Measurements from ENCODE around the gene SCARF2. TPM values are rescaled to one million over a fixed set of nuclear protein-coding genes. Genes with fewer than 3 reads are reported as not detected.

SCARF2 gene
- total RNA-seq, 1 experiment from 2014 or later = 26.3 TPM

DNA sequence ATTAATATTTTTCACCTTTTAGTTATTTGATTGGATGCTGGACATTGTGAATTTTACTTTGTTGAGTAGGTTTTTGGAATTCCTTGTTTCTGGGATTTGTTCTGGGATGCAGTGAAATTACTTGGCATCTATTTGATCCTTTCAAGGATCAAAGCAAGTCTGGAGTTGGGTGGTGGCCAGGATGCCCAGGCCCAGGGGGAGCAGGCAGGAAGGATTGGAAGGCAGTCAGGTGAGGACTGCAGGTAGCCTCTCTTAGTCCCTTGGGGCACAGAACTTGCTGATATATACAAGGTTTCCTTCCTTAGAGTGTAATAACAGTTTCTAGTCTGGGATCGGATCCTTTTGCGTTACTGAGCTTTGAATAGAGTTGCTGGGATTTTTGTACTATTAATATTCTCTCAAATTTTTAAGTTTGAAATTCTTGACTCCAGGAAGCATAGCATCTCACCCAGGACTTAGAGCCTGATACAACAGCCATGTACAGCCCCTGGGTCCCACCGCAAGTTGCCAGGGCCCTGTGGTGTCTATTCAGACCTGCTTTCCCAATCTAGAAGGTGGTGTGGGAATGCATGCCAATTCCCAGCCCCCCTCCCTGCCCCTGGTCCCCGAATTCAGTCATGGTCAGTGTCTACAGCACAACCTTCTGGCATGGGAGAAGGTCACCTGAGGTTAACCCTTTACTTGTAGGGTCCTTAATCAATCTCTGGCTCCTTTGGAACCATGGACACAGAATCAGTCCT is 37.6 kb downstream of the SCARF2 start (continued):
- TF ChIP-seq NFE2L1 (CRISPR knock-in tag; IDR thresholded peaks at IDR 0.05) (no peak), ELF4 (CRISPR knock-in tag; IDR thresholded peaks at IDR 0.05; ENCODE audit: low read depth) (no peak), CREM (CRISPR knock-in tag; IDR thresholded peaks at IDR 0.05) (no peak), AFF4 (CRISPR knock-in tag; IDR thresholded peaks at IDR 0.05; ENCODE audit: borderline replicate concordance) (no peak), ESRRA (CRISPR knock-in tag; IDR thresholded peaks at IDR 0.05; ENCODE audit: borderline replicate concordance) (no peak), ATF3 (CRISPR knock-in tag; conservative IDR thresholded peaks at IDR 0.05) (no peak), ZNF423 (CRISPR knock-in tag; IDR thresholded peaks at IDR 0.05) (no peak)
- TF ChIP-seq, protein P1, sequence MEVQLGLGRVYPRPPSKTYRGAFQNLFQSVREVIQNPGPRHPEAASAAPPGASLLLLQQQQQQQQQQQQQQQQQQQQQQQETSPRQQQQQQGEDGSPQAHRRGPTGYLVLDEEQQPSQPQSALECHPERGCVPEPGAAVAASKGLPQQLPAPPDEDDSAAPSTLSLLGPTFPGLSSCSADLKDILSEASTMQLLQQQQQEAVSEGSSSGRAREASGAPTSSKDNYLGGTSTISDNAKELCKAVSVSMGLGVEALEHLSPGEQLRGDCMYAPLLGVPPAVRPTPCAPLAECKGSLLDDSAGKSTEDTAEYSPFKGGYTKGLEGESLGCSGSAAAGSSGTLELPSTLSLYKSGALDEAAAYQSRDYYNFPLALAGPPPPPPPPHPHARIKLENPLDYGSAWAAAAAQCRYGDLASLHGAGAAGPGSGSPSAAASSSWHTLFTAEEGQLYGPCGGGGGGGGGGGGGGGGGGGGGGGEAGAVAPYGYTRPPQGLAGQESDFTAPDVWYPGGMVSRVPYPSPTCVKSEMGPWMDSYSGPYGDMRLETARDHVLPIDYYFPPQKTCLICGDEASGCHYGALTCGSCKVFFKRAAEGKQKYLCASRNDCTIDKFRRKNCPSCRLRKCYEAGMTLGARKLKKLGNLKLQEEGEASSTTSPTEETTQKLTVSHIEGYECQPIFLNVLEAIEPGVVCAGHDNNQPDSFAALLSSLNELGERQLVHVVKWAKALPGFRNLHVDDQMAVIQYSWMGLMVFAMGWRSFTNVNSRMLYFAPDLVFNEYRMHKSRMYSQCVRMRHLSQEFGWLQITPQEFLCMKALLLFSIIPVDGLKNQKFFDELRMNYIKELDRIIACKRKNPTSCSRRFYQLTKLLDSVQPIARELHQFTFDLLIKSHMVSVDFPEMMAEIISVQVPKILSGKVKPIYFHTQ (CRISPR knock-in tag; IDR thresholded peaks at IDR 0.05) = no peak
- TF ChIP-seq, protein P2, sequence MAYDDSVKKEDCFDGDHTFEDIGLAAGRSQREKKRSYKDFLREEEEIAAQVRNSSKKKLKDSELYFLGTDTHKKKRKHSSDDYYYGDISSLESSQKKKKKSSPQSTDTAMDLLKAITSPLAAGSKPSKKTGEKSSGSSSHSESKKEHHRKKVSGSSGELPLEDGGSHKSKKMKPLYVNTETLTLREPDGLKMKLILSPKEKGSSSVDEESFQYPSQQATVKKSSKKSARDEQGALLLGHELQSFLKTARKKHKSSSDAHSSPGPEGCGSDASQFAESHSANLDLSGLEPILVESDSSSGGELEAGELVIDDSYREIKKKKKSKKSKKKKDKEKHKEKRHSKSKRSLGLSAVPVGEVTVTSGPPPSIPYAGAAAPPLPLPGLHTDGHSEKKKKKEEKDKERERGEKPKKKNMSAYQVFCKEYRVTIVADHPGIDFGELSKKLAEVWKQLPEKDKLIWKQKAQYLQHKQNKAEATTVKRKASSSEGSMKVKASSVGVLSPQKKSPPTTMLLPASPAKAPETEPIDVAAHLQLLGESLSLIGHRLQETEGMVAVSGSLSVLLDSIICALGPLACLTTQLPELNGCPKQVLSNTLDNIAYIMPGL (CRISPR knock-in tag; IDR thresholded peaks at IDR 0.05) = no peak
- TF ChIP-seq, protein P3, sequence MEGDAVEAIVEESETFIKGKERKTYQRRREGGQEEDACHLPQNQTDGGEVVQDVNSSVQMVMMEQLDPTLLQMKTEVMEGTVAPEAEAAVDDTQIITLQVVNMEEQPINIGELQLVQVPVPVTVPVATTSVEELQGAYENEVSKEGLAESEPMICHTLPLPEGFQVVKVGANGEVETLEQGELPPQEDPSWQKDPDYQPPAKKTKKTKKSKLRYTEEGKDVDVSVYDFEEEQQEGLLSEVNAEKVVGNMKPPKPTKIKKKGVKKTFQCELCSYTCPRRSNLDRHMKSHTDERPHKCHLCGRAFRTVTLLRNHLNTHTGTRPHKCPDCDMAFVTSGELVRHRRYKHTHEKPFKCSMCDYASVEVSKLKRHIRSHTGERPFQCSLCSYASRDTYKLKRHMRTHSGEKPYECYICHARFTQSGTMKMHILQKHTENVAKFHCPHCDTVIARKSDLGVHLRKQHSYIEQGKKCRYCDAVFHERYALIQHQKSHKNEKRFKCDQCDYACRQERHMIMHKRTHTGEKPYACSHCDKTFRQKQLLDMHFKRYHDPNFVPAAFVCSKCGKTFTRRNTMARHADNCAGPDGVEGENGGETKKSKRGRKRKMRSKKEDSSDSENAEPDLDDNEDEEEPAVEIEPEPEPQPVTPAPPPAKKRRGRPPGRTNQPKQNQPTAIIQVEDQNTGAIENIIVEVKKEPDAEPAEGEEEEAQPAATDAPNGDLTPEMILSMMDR (IDR thresholded peaks at IDR 0.05) = no peak
- TF ChIP-seq, protein P4, sequence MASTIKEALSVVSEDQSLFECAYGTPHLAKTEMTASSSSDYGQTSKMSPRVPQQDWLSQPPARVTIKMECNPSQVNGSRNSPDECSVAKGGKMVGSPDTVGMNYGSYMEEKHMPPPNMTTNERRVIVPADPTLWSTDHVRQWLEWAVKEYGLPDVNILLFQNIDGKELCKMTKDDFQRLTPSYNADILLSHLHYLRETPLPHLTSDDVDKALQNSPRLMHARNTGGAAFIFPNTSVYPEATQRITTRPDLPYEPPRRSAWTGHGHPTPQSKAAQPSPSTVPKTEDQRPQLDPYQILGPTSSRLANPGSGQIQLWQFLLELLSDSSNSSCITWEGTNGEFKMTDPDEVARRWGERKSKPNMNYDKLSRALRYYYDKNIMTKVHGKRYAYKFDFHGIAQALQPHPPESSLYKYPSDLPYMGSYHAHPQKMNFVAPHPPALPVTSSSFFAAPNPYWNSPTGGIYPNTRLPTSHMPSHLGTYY (CRISPR knock-in tag; IDR thresholded peaks at IDR 0.05) = no peak

- DNase-seq (ENCODE audit: low spot score) = no peak
- ChIA-PET CTCF (interaction anchor here (0.6 to 0.9 kb wide), 2 partner anchors 20 to 1240 kb away, joined by 5 to 6 read pairs; no protein-coding TSS in a partner anchor), POLR2A (interaction anchor here (0.5 kb wide), 1 partner anchor 1174 kb away, joined by 7 read pairs; no protein-coding TSS in a partner anchor)
- no peak overlapping the region for H3K27ac Mint-ChIP-seq
- ATAC-seq = no peak
- no peak overlapping the region for H3K4me3 Mint-ChIP-seq
- peaks cover 29% of the 10 kb centered on the region for H3K36me3 Mint-ChIP-seq
- no peaks in the 10 kb centered on the region for H3K9me3 Mint-ChIP-seq
- no peaks in the 10 kb centered on the region; the same call in 1 of the 2 replicates for H3K27me3 Mint-ChIP-seq (ENCODE audit: low read depth)
- peaks cover 37% of the 10 kb centered on the region for H3K4me1 Mint-ChIP-seq
- TF ChIP-seq USF2 (CRISPR knock-in tag; IDR thresholded peaks at IDR 0.05) (no peak), ZNF425 (CRISPR knock-in tag; conservative IDR thresholded peaks at IDR 0.05) (no peak), TP53 (CRISPR knock-in tag; IDR thresholded peaks at IDR 0.05) (no peak), MAX (CRISPR knock-in tag; IDR thresholded peaks at IDR 0.05) (no peak), ZNF232 (CRISPR knock-in tag; IDR thresholded peaks at IDR 0.05) (no peak)
- TF ChIP-seq, protein P5, sequence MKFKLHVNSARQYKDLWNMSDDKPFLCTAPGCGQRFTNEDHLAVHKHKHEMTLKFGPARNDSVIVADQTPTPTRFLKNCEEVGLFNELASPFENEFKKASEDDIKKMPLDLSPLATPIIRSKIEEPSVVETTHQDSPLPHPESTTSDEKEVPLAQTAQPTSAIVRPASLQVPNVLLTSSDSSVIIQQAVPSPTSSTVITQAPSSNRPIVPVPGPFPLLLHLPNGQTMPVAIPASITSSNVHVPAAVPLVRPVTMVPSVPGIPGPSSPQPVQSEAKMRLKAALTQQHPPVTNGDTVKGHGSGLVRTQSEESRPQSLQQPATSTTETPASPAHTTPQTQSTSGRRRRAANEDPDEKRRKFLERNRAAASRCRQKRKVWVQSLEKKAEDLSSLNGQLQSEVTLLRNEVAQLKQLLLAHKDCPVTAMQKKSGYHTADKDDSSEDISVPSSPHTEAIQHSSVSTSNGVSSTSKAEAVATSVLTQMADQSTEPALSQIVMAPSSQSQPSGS (CRISPR knock-in tag; IDR thresholded peaks at IDR 0.05; ENCODE audit: borderline replicate concordance, low read depth) = no peak
Observed at GRCh38 chr22:20398420-20398819, 39.2 kb downstream of the SCARF2 start.

All from WTC11 (cell line).